ENCODE measurements around the gene RRP9. TPM values are rescaled to one million over a fixed set of nuclear protein-coding genes. Genes with fewer than 3 reads are reported as not detected.
"Not testable (repeated sequence)": the region's sequence is repeated elsewhere in the genome, so short reads cannot be mapped to it uniquely, and the experiment has no call there.

The RRP9 gene, protein sequence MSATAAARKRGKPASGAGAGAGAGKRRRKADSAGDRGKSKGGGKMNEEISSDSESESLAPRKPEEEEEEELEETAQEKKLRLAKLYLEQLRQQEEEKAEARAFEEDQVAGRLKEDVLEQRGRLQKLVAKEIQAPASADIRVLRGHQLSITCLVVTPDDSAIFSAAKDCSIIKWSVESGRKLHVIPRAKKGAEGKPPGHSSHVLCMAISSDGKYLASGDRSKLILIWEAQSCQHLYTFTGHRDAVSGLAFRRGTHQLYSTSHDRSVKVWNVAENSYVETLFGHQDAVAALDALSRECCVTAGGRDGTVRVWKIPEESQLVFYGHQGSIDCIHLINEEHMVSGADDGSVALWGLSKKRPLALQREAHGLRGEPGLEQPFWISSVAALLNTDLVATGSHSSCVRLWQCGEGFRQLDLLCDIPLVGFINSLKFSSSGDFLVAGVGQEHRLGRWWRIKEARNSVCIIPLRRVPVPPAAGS
- total RNA-seq (2014; rRNA removed; shearing (Covaris generic); ENCODE audit: low replicate concordance) = 28.9 and 34.6 TPM in 2 replicates

GRCh38 chr3:51941798-51942602 is at the start of gene RRP9, which contains the start of gene PARP3:
Gene RRP9 (minus strand): TSS chr3:51941904. CDS start chr3:51941867, 37 bp downstream.
Gene PARP3 (plus strand): TSS chr3:51942363. CDS start chr3:51943356, 993 bp downstream.
- peak; percentile 99 for DNase-seq (ENCODE audit: low read depth)
- in situ Hi-C loops (cut with HindIII; ENCODE audit: low pct_unique_long_range_greater_than_20kb, low sequenced_read_pairs) = no loop called here

- in situ Hi-C loops (cut with HindIII; ENCODE audit: low pct_unique_long_range_greater_than_20kb, low sequenced_read_pairs); DNase-seq (ENCODE audit: low read depth): not testable (repeated sequence)
Measured at GRCh38 chr3:51990501-51990971, 48.8 kb upstream of the RRP9 start.

DNA sequence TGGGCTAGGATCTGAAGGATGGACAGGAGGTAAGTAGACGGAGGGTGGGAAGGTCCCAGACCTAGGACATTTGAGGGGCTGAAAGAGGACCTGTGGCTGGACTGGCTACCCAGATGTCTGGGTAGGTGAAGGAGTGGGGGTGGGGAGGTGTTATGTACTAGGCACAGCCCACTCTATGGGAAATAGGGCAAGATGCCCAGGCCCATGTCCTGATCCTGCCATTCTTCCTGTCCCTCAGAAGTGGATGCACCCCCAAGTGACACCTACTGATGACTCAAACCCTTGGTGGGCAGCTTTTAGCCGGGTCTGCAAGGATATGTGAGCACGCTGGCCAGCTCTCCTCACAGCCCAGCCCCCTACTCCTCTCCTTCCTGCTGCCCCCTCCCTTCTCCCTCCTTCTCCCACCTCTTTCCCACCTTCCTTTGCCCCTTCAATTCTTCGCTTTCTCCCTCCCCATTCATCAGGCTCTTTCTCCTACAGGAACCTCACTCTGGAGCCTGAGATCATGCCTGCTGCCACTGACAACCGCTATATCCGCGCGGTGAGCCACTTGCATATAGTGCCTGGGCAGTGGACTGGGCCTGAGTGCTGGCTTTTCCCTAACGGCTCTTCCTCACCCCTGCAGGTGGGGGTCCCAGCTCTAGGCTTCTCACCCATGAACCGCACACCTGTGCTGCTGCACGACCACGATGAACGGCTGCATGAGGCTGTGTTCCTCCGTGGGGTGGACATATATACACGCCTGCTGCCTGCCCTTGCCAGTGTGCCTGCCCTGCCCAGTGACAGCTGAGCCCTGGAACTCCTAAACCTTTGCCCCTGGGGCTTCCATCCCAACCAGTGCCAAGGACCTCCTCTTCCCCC is 46.8 kb upstream of the RRP9 start:
- no peak for DNase-seq (ENCODE audit: low read depth)
- in situ Hi-C loops (cut with HindIII; ENCODE audit: low pct_unique_long_range_greater_than_20kb, low sequenced_read_pairs) = no loop called here

- in situ Hi-C loops (cut with HindIII; ENCODE audit: low pct_unique_long_range_greater_than_20kb, low sequenced_read_pairs) = no loop called here
- no peak for DNase-seq (ENCODE audit: low read depth)
Measured at GRCh38 chr3:51987568-51987967, 45.9 kb upstream of the RRP9 start.

DNA sequence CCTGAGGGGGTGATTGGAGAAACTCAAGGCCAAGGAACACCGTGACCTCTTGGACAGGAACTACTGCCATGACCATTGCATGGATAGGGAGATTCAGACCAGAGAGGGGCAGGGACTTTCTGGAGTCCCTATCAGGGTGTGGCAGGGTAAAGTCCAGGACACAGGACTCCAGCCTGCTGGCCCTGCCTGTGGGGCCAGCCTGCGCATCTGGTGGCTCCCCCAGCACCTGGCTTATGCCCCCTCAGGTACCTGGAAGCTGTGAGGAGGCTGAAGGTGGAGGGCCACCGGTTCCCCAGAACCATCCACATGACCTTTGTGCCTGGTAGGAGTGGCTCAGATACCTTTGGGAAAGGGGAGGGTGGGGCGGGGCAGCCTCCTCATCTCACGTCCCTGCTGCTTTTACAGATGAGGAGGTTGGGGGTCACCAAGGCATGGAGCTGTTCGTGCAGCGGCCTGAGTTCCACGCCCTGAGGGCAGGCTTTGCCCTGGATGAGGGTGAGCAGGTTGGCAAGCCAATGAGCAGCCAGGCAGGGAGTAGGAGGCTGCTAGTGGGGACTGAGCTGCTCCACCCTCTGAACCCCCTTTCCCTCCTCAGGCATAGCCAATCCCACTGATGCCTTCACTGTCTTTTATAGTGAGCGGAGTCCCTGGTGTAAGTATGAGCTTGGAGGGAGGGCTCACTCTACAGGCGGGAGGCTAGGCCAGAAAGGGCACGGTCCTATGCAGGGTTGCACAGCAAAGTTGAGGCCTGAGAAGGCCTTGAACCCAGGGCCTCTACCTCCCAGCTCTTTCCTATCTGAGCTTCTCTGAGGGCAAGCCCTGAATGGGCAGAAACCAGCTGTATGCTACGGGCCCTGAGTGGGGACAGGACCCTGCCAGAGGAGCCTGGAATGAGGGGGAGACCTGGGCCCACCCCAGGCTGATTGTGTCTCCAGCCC is 44.6 kb upstream of the RRP9 start:
- in situ Hi-C loops (cut with HindIII; ENCODE audit: low pct_unique_long_range_greater_than_20kb, low sequenced_read_pairs) = no loop called here
- DNase-seq (ENCODE audit: low read depth) = no peak

- no peak for DNase-seq (ENCODE audit: low read depth)
- in situ Hi-C loops (cut with HindIII; ENCODE audit: low pct_unique_long_range_greater_than_20kb, low sequenced_read_pairs) = no loop called here
Measured at GRCh38 chr3:51985063-51985462, 43.4 kb upstream of the RRP9 start.

DNA sequence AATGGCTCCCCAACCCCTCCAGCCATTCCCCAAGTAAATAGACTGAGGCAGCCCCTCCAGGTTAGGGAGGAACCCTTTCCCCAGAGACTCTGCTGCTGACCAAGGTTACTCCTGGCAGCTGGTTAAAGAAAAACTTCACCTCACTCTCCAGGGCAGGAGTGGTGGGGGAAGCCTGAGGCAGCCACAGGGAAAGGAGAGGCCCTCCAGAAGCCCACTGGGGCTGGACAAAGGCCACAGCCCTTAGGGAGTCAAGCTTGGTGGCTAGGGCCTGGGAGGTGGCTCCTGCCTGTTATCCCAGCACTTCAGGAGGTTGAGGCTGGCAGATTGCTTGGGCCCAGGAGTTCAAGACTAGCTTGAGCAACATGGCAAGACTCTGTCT is 42.6 kb upstream of the RRP9 start:
- DNase-seq (ENCODE audit: low read depth) = no peak
- in situ Hi-C loops (cut with HindIII; ENCODE audit: low pct_unique_long_range_greater_than_20kb, low sequenced_read_pairs) = no loop called here

DNA sequence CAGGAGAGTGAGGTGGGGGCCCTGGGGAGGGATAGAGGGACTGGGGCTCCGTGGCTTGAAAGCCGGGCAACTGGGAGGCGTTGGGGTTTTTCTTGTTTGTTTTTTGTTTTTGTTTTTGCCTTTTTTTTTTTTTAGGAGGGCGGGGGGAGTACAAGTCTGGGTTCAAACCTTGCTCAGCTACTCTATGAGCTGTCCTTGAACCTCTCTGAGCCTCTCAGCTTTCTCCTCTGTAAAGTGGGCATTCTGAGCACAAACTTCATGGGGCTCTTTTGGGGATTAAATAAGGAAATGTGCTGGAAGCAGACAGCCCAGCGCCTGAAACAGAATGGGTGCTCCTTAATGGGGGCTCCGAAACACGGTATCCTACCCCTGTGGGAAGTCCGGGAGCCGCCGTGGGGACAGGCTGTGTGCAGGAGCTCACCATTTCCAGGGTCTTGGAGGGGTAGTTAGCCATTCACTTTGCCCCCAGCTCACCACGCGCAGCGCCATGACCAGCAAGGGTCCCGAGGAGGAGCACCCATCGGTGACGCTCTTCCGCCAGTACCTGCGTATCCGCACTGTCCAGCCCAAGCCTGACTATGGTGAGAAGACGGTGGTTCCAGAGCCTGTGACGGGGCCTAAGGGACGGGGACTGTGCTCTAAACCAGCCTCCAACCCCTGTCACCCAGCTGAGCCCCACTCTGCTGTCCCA is 42.0 kb upstream of the RRP9 start:
- in situ Hi-C loops (cut with HindIII; ENCODE audit: low pct_unique_long_range_greater_than_20kb, low sequenced_read_pairs) = no loop called here
- no peak for DNase-seq (ENCODE audit: low read depth)

GRCh38 chr3:51982838-51983577 is 41.3 kb upstream of the RRP9 start, which contains the start of gene ACY1:
Gene ACY1 (plus strand): TSS chr3:51983535. CDS start chr3:51984065, 530 bp downstream.
- DNase-seq (ENCODE audit: low read depth) = peak; percentile 93
- in situ Hi-C loops (cut with HindIII; ENCODE audit: low pct_unique_long_range_greater_than_20kb, low sequenced_read_pairs) = no loop called here

- DNase-seq (ENCODE audit: low read depth) = peak; percentile 80
- in situ Hi-C loops (cut with HindIII; ENCODE audit: low pct_unique_long_range_greater_than_20kb, low sequenced_read_pairs) = no loop called here
Measured at GRCh38 chr3:51982352-51982837, 40.7 kb upstream of the RRP9 start.

DNA sequence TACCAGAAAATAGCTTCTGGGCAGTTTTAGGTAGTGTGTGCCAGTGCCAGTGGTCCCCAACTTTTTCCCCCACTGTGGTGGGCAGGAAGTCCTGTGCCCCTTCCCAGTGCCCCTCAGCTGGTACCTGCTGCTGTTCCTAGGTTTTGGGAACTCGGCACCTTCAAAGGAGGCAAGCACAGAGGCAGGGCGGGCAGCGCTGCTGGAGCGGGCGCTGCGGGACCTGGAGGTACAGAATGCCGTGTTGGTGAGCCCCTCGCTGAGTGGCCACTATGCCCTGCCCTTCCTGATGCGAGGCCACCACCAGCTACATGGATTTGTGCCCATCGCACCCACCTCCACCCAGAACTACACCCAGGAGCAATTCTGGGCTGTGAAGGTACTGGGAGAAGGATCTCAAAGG is 38.5 kb upstream of the RRP9 start:
- no peak for DNase-seq (ENCODE audit: low read depth)
- in situ Hi-C loops (cut with HindIII; ENCODE audit: low pct_unique_long_range_greater_than_20kb, low sequenced_read_pairs) = no loop called here

DNA sequence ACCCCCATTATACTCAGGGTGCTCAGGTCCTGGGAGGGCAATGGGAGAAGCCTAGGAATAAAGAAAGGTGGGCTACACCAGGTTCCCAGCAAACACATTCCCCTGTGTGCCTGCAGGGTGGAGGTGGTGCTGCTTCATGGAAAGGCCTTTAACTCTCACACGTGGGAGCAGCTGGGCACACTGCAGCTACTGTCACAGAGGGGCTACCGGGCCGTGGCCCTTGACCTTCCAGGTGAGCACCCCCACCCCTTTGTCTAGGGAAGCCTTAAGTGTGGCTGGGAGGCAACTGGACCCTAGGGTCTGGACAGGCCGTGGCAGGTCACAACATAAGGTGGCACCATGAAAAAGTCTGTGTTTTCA is 36.4 kb upstream of the RRP9 start:
- in situ Hi-C loops (cut with HindIII; ENCODE audit: low pct_unique_long_range_greater_than_20kb, low sequenced_read_pairs) = no loop called here
- no peak for DNase-seq (ENCODE audit: low read depth)

DNA sequence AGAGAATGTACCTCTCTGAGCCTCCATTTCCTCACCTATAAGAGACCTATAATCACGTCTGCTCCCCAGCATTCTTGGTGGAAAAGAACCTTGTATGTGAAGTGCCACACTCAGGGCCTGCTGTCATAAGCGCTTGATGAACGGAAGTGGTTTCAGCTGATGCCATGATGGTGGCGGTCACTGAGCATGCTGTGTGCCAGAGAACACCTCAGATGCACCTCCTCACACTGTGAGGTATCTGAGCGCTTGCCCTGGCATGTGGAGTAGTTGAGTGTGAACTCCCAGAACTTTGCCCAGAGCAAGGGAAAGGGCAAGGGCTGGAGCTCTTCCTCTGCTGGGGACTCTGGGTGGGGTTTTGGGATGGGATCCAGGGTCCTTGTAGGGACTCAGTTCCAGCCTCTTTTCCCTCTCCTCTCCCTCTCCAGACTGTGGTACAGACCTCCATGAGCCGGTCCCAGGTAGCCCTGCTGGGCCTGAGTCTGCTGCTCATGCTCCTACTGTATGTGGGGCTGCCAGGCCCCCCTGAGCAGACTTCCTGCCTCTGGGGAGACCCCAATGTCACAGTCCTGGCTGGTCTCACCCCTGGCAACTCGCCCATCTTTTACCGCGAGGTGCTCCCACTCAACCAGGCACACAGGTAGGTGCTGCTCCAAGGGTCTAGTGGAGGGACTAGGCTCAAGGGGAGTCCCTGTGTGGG is 35.9 kb upstream of the RRP9 start:
- no peak for DNase-seq (ENCODE audit: low read depth)
- in situ Hi-C loops (cut with HindIII; ENCODE audit: low pct_unique_long_range_greater_than_20kb, low sequenced_read_pairs) = no loop called here

DNA sequence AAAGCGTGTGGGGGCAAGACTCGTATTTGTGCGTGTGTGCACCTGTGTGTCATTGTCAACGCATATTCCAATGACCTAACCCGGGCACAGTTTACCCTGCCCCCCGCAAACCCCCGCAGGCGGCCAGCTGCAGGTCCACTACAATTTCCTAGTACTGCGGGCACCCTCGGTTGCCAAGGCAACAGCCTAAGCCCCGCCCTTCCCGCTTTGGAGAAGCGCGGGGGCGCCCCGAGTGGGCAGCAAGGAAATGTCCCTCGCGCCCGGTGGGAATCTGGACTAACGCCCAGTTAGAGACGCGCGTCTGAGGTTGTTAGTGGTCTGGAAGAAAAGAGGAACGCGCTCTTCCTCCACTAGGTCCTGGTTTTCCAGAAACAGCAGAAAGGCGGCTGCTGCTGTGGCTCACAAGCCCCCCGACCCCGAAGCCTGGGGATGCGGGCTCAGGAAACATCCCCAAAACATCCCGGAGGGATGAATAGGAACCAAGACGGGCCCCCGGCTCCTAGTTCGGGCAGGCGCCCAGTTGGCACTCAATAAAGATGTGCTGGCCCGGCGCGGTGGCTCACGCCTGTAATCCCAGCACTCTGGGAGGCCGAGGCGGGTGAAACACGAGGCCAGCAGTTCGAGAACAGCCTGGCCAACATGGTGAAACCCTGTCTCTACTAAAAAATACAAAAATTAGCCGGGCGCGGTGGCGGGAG is 34.3 kb upstream of the RRP9 start:
- no peak for DNase-seq (ENCODE audit: low read depth)
- in situ Hi-C loops (cut with HindIII; ENCODE audit: low pct_unique_long_range_greater_than_20kb, low sequenced_read_pairs) = no loop called here

Data from Caki2 (cell line).